HCT116 (cell line): ENCODE data around the gene LCAT.

Experiments used
- CBX3 ChIP-seq: IDR thresholded peaks from 2 replicates; pipeline ENCODE4 v1.6.1; 2012; ENCODE audit warnings: low read depth
- EGR1 ChIP-seq: IDR thresholded peaks from 2 replicates; pipeline ENCODE4 v1.6.1; 2012; ENCODE audit warnings: low read depth
- EZH2 ChIP-seq: fragments of 200-600 bp; sonication (generic); IDR thresholded peaks from 2 replicates; pipeline ENCODE4 v1.6.1; 2017; ENCODE audit warnings: antibody characterized with exemption, mixed run types
- POLR2A ChIP-seq: IDR thresholded peaks from 2 replicates; pipeline ENCODE4 v1.7.0; 2011; ENCODE audit warnings: borderline replicate concordance; ENCODE audit not compliant: insufficient read depth, insufficient read length; ENCODE audit errors: extremely low read depth
- RAD21 ChIP-seq: IDR thresholded peaks from 2 replicates; pipeline ENCODE4 v1.6.1; 2012; ENCODE audit warnings: low read depth, mild to moderate bottlenecking
- ZBTB33 ChIP-seq: IDR thresholded peaks from 2 replicates; pipeline ENCODE4 v1.6.1; 2011; ENCODE audit warnings: mild to moderate bottlenecking, low read length, moderate library complexity; ENCODE audit not compliant: insufficient replicate concordance; ENCODE audit errors: extremely low read depth
- TF ChIP-seq, protein P1 (sequence below), 3 experiments: fragments of 200-600 bp in 1 of 3; sonication (generic) in 1 of 3; IDR thresholded peaks in 2 of 3; conservative IDR thresholded peaks in 1 of 3; 2 replicates each; pipeline ENCODE4 v1.5.1; 2012 to 2017; ENCODE audit warnings: low read depth in 2 of 3, low read length in 2 of 3, antibody characterized with exemption in 1 of 3, borderline replicate concordance in 1 of 3, control low read depth in 1 of 3, mild to moderate bottlenecking in 1 of 3, mixed read lengths in 1 of 3, mixed run types in 1 of 3, moderate library complexity in 1 of 3; ENCODE audit not compliant: insufficient read depth in 1 of 3
- TF ChIP-seq, protein P2 (sequence below): IDR thresholded peaks from 2 replicates; pipeline ENCODE4 v1.6.1; 2012

GRCh38 chr16:67967183-67967957 is 23.4 kb upstream of the LCAT start:
- TF ChIP-seq, protein P1, sequence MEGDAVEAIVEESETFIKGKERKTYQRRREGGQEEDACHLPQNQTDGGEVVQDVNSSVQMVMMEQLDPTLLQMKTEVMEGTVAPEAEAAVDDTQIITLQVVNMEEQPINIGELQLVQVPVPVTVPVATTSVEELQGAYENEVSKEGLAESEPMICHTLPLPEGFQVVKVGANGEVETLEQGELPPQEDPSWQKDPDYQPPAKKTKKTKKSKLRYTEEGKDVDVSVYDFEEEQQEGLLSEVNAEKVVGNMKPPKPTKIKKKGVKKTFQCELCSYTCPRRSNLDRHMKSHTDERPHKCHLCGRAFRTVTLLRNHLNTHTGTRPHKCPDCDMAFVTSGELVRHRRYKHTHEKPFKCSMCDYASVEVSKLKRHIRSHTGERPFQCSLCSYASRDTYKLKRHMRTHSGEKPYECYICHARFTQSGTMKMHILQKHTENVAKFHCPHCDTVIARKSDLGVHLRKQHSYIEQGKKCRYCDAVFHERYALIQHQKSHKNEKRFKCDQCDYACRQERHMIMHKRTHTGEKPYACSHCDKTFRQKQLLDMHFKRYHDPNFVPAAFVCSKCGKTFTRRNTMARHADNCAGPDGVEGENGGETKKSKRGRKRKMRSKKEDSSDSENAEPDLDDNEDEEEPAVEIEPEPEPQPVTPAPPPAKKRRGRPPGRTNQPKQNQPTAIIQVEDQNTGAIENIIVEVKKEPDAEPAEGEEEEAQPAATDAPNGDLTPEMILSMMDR (IDR thresholded peaks at IDR 0.05 in 2 of 3, conservative IDR thresholded peaks at IDR 0.05 in 1 of 3; ENCODE audit: borderline replicate concordance in 1 of 3, insufficient read depth in 1 of 3, low read depth in 2 of 3, low read length in 2 of 3): no peak
- TF ChIP-seq ZBTB33 (no peak), POLR2A (no peak), RAD21 (no peak), EZH2 (no peak), EGR1 (no peak), CBX3 (no peak)
- TF ChIP-seq, protein P2, sequence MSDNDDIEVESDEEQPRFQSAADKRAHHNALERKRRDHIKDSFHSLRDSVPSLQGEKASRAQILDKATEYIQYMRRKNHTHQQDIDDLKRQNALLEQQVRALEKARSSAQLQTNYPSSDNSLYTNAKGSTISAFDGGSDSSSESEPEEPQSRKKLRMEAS: no peak; the same call in 1 of the 2 replicates
